ENCODE measurements around the gene GPR37.

The GPR37 gene

DNA sequence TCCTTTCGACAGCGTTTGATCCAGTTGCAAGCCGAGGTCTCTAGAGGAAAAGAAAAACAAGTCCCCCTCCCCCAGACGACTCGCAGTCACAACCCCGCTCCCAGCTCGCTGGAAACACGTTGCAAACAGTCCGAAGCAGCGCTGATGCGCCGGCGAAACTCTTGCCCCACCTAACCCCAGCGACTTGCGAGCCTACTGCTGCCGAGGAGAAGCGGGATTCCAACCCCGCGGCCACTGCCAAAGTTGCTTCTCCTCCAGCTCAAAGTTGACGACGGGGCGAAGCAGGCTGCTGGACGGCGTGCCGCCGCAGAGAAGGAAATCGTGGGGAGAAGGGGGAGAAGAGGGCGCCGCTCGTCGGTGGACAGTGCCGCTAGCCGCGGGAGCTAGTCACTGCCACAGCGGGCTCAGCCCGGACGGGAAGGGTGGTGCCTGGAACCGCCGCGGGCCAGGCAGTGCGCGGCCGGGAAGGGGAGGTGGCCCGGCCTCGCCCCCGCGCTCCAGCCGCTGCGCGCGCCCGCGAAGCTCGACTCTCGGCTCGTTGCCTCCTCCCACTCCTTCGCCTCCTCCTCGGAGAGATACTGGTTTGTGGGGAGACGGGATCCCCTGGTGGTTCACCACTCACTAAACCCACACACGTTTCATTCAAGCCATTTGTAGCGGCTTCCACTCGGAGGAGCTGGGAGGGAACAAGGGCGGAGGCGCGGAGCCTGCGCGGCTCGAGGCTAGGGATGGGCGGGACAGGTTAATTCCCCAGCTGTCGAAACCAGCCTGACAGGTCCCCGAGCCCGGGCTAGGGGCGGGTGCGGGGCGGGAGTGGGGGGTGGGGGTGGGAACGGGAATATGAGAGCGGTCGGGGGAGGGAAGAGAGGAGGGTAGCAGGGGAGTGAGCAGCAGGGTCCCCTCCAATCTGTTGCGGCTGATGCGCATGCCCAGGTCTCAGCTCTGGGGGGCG, at the start of gene GPR37:
Gene GPR37, minus strand, starts transcription at position 392 of the 952 bp plus-strand sequence. CDS start 816 bp downstream, outside the sequence.
- peak; percentile 0 to 5 for DNase-seq

GRCh38 chr7:124813994-124814798, 48.6 kb upstream of the GPR37 start:
- DNase-seq = no peak

- DNase-seq = no peak
Measured at GRCh38 chr7:124812764-124813163, 47.2 kb upstream of the GPR37 start.

- DNase-seq = no peak
Measured at GRCh38 chr7:124811341-124811740, 45.7 kb upstream of the GPR37 start.

- no peak for DNase-seq
Measured at GRCh38 chr7:124810605-124811004, 45.0 kb upstream of the GPR37 start.

- no peak for DNase-seq
Measured at GRCh38 chr7:124808206-124808605, 42.6 kb upstream of the GPR37 start.

- no peak for DNase-seq
Measured at GRCh38 chr7:124801330-124801895, 35.8 kb upstream of the GPR37 start.

GRCh38 chr7:124800386-124800785, 34.8 kb upstream of the GPR37 start:
- DNase-seq = no peak

DNA sequence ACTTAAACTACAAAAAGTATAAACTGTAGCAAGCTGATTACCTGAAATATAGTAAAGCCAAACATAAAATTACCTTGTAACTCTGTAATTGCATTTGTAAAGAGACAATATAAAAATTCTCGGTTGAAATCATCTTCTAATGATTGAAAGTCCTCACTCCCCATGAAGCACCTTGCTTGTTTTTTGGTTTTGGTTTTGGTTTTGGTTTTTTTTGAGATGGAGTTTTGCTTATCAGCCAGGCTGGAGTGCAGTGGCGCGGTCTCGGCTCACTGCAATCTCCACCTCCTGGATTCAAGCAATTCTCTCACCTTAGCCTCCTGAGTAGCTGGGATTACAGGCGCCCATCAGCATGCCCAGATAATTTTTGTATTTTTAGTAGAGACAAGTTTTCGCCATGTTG, 33.9 kb upstream of the GPR37 start:
- DNase-seq = no peak

- DNase-seq = no peak
Measured at GRCh38 chr7:124796771-124797170, 31.2 kb upstream of the GPR37 start.

- no peak for DNase-seq
Measured at GRCh38 chr7:124792696-124793095, 27.1 kb upstream of the GPR37 start.

- DNase-seq = no peak
Measured at GRCh38 chr7:124792002-124792401, 26.4 kb upstream of the GPR37 start.

GRCh38 chr7:124791426-124791825, 25.8 kb upstream of the GPR37 start:
- no peak for DNase-seq

- no peak for DNase-seq
Measured at GRCh38 chr7:124790645-124791044, 25.1 kb upstream of the GPR37 start.

- DNase-seq = no peak
Measured at GRCh38 chr7:124785994-124786393, 20.4 kb upstream of the GPR37 start.

- no peak for DNase-seq
Measured at GRCh38 chr7:124784879-124785818, 19.6 kb upstream of the GPR37 start.

- no peak for DNase-seq
Measured at GRCh38 chr7:124783271-124783670, 17.7 kb upstream of the GPR37 start.

DNA sequence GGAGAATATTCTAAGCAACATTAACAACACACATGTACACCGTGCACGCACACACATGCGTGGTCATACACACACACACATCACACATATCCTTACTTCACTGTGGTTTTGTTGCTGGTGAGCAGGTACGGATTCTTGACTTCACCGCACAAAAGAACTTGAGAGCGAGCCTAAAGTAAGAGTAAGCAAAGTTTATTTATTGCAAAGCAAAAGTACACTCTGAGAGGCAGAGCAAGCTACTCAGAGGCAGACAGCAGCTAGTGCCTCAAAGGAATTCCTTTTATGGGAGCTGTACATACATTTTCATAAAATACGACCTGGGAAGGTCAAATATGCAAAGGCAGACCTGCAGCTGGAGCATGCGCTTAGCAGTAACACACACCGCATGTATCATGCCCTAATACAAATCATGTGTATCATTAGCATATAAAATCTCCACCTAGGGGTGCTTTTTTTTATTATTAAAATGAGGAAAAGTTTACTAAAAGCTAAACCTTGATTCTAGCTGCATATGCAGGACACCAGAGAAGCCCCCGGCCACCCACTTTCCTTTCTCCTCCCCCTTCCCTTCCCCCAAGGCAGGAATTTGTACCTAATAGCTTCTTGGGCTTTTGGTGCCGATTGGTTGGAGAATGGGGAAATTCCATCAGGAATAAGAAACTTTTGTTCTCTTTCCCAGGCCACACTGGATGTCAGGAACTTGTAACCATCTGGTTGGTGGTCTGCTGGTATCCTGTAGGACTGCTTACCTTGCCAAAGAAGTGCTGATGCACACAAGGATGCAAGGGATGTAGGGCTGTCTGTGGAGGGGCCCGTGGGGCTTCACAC, 16.5 kb upstream of the GPR37 start:
- DNase-seq = no peak

DNA sequence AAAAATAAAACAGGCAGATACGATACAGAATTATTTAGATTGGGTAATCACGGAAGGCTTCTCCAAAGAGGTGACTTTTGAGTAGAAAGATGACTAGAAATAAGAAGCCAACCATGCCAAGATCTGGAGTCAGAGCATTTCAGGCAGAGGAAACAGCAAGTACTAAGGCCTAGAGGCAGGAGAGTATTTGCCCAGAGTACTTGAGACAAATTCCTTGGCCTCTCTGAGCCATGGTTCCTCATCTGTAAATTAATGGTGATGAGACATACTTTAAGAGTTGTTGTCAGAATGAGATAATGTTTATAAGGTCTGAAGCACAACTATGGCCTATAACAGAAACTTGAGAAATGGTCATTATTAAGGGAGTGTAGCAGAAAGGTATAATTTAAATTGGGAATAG, 15.8 kb upstream of the GPR37 start:
- no peak for DNase-seq

DNA sequence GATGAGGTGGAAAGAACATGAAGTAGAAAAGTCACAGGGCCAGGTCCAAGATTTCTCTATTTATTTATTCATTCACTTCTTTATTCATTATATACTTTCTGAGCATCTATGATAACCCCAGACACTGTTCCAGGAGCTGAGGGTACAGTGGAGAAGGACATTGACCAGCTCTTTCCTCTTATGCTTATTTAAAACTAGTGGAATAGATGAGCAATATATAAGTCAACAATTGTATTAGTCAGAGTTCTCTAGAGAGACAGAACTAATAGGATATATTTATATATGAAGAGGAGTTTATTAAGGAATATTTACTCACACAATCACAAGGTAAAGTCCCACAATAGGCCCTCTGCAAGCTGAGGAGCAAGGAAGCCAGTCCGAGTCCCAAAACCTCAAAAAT, 15.0 kb upstream of the GPR37 start:
- DNase-seq = no peak

DNA sequence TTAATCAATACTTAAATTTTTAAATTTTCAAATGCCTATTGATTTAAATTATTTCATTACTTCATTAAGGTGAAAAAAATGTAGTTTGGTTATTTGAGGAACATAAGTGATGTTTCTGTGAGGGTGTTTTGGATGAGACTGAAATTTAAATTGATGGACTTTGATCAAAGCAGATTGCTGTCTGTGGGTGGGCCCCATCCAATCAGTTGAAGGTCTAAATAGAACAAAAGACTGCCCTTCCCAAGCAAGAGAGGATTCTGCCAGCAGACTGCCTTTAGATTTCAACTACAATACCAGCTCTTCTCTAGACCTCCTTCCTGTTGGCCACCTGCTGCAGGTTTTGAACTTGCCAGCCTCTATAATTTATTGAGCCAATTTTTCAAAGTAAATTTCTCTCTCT, 14.5 kb upstream of the GPR37 start:
- DNase-seq = no peak
